Erythroblast (primary cell): Measurements from ENCODE around the gene GALNT11.

Experiments
- GATA1 ChIP-seq: IDR thresholded peaks from 2 replicates; pipeline ENCODE4 v1.6.1; 2011; ENCODE audit warnings: low read depth, mild to moderate bottlenecking, control low read depth, low read length, moderate library complexity
- POLR2A ChIP-seq: IDR thresholded peaks from 2 replicates; pipeline ENCODE4 v1.6.1; 2011; ENCODE audit warnings: mild to moderate bottlenecking, low read length

DNA sequence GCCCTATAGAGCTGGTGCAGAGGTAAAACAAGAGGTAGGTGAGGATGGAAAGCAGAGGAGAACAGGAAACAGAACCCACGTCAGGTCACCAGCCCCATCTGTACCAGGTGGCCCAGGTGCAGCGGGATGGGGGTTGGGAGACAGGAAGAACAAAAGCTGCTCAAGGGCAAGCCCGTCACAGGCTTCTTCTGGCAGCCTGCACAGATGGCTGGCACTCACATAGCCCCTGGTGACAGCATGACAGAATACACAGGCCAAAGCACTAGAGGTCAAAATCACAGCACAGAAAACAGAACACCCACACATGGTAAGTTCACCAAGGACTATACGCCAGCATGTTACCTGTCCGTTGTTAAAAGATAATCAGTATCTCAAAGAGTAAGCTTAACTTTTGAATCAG, 126.8 kb downstream of the GALNT11 start:
- TF ChIP-seq POLR2A (no peak), GATA1 (no peak)
